Measurements from ENCODE around the gene RNF145.
"Not testable (repeated sequence)": the region's sequence is repeated elsewhere in the genome, so short reads cannot be mapped to it uniquely, and the experiment has no call there.

The RNF145 gene

GRCh38 chr5:159146839-159147238, 62.5 kb downstream of the RNF145 start:
- Histone ChIP-seq H3K9ac (ENCODE audit: low read length) (no peak overlapping the region), H3K27ac (ENCODE audit: low read length) (no peak overlapping the region), H3K9me2 (replicated peaks; ENCODE audit: insufficient read depth, low read length) (no peaks in the 10 kb centered on the region), H3K9me3 (replicated peaks; ENCODE audit: insufficient read depth, low read length) (no peaks in the 10 kb centered on the region), H3K36me3 (replicated peaks; ENCODE audit: insufficient read depth, low read length) (no peaks in the 10 kb centered on the region), H4K20me1 (ENCODE audit: insufficient read depth, low read length) (no peaks in the 10 kb centered on the region), H3K27me3 (replicated peaks; ENCODE audit: insufficient read depth, low read length) (no peaks in the 10 kb centered on the region), H3K79me2 (ENCODE audit: low read length) (no peaks in the 10 kb centered on the region), H3K4me3 (ENCODE audit: low read length) (no peak overlapping the region), H3K4me1 (ENCODE audit: low read length) (no peaks in the 10 kb centered on the region), H2AFZ (ENCODE audit: low read length) (no peak overlapping the region), H3F3A (ENCODE audit: insufficient read depth, low read length) (no peaks in the 10 kb centered on the region), H3K4me2 (ENCODE audit: low read depth, low read length) (no peak overlapping the region)
- no peak for DNase-seq
- no peak for TF ChIP-seq EZH2 (optimal IDR thresholded peaks at IDR 0.05; ENCODE audit: low read depth, low read length)
- TF ChIP-seq EZH2phosphoT487 (IDR thresholded peaks at IDR 0.05; ENCODE audit: low read length) = no peak
- no peak for TF ChIP-seq CTCF (IDR thresholded peaks at IDR 0.05; ENCODE audit: low read length)

DNA sequence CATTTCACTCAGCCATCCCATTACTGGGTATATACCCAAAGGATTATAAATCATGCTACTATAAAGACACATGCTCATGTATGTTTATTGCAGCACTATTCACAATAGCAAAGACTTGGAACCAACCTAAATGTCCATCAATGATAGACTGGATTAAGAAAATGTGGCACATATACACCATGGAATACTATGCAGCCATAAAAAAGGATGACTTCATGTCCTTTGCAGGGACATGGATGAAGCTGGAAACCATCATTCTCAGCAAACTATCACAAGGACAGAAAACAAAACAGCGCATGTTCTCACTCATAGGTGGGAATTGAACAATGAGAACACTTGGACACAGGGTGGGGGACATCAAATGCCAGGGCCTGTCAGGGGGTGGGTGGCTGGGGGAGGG, 64.2 kb downstream of the RNF145 start:
- not testable (repeated sequence) for H3K27me3 ChIP-seq (replicated peaks; ENCODE audit: insufficient read depth, low read length); DNase-seq; H2AFZ ChIP-seq (ENCODE audit: low read length); H3K27ac ChIP-seq (ENCODE audit: low read length); H3K4me1 ChIP-seq (ENCODE audit: low read length); H3F3A ChIP-seq (ENCODE audit: insufficient read depth, low read length); H3K36me3 ChIP-seq (replicated peaks; ENCODE audit: insufficient read depth, low read length); H4K20me1 ChIP-seq (ENCODE audit: insufficient read depth, low read length); H3K4me3 ChIP-seq (ENCODE audit: low read length); H3K9me3 ChIP-seq (replicated peaks; ENCODE audit: insufficient read depth, low read length); H3K9me2 ChIP-seq (replicated peaks; ENCODE audit: insufficient read depth, low read length); H3K4me2 ChIP-seq (ENCODE audit: low read depth, low read length); H3K9ac ChIP-seq (ENCODE audit: low read length); H3K79me2 ChIP-seq (ENCODE audit: low read length)

GRCh38 chr5:159139802-159140201, 69.6 kb downstream of the RNF145 start:
- DNase-seq = no peak
- Histone ChIP-seq H3K79me2 (ENCODE audit: low read length) (no peaks in the 10 kb centered on the region), H2AFZ (ENCODE audit: low read length) (no peak overlapping the region), H3K27ac (ENCODE audit: low read length) (no peak overlapping the region), H3K9me2 (replicated peaks; ENCODE audit: insufficient read depth, low read length) (no peaks in the 10 kb centered on the region), H3K4me2 (ENCODE audit: low read depth, low read length) (no peak overlapping the region), H4K20me1 (ENCODE audit: insufficient read depth, low read length) (no peaks in the 10 kb centered on the region), H3F3A (ENCODE audit: insufficient read depth, low read length) (no peaks in the 10 kb centered on the region), H3K27me3 (replicated peaks; ENCODE audit: insufficient read depth, low read length) (no peaks in the 10 kb centered on the region), H3K4me3 (ENCODE audit: low read length) (no peak overlapping the region), H3K9ac (ENCODE audit: low read length) (no peak overlapping the region), H3K36me3 (replicated peaks; ENCODE audit: insufficient read depth, low read length) (no peaks in the 10 kb centered on the region), H3K9me3 (replicated peaks; ENCODE audit: insufficient read depth, low read length) (no peaks in the 10 kb centered on the region), H3K4me1 (ENCODE audit: low read length) (no peaks in the 10 kb centered on the region)
- TF ChIP-seq CTCF (IDR thresholded peaks at IDR 0.05; ENCODE audit: low read length) = no peak
- TF ChIP-seq EZH2 (optimal IDR thresholded peaks at IDR 0.05; ENCODE audit: low read depth, low read length) = no peak
- TF ChIP-seq EZH2phosphoT487 (IDR thresholded peaks at IDR 0.05; ENCODE audit: low read length) = no peak

DNA sequence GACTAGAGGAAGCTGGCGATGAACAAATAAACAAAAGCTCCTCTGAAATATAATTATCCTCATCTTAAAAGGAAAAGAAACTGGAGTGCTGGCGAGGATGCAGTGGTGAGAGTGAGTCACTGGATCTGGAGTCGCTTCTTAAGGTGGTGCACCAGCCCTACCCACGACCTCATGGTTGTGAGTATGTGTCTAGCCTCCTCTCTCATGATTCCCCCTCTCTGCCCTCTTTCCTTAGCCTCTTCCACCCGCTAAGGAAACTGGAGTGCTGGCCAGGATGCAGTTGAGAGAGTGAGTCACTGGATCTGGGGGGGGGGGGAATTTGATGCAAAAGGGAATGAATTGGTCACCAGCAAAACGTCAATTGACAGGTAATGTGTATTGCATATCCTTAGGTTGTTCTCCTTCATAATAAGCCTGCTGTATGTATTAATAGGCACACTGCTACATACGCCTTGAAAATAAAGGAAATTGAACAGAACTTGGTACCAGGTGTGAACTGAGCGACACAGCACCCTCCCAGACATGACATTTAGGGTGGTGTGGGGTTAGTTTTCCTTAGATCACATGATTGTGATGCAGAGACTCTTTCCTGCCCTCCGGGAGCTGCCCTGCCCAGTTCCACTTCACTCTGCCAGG, 73.3 kb downstream of the RNF145 start:
- H4K20me1 ChIP-seq (ENCODE audit: insufficient read depth, low read length) = no peaks in the 10 kb centered on the region
- no peak overlapping the region for H3K9ac ChIP-seq (ENCODE audit: low read length)
- no peaks in the 10 kb centered on the region for H3K4me1 ChIP-seq (ENCODE audit: low read length)
- no peaks in the 10 kb centered on the region for H3K9me3 ChIP-seq (replicated peaks; ENCODE audit: insufficient read depth, low read length)
- H3F3A ChIP-seq (ENCODE audit: insufficient read depth, low read length) = no peaks in the 10 kb centered on the region
- no peak for DNase-seq
- no peak overlapping the region for H3K4me2 ChIP-seq (ENCODE audit: low read depth, low read length)
- TF ChIP-seq EZH2phosphoT487 (IDR thresholded peaks at IDR 0.05; ENCODE audit: low read length) (no peak), CTCF (IDR thresholded peaks at IDR 0.05; ENCODE audit: low read length) (no peak), EZH2 (optimal IDR thresholded peaks at IDR 0.05; ENCODE audit: low read depth, low read length) (no peak)
- H2AFZ ChIP-seq (ENCODE audit: low read length) = no peak overlapping the region
- no peaks in the 10 kb centered on the region for H3K36me3 ChIP-seq (replicated peaks; ENCODE audit: insufficient read depth, low read length)
- no peak overlapping the region for H3K4me3 ChIP-seq (ENCODE audit: low read length)
- H3K27me3 ChIP-seq (replicated peaks; ENCODE audit: insufficient read depth, low read length) = no peaks in the 10 kb centered on the region
- H3K79me2 ChIP-seq (ENCODE audit: low read length) = no peaks in the 10 kb centered on the region
- no peak overlapping the region for H3K27ac ChIP-seq (ENCODE audit: low read length)
- H3K9me2 ChIP-seq (replicated peaks; ENCODE audit: insufficient read depth, low read length) = no peaks in the 10 kb centered on the region

Measured in MM.1S (cell line).